ENCODE measurements around the gene NHSL2. TPM values are rescaled to one million over a fixed set of nuclear protein-coding genes. Genes with fewer than 3 reads are reported as not detected.

NHSL2 gene
- total and polyA plus RNA-seq, 2 of the 13 experiments (the other 11 are each of a cell fraction or from before 2014, with no cell fraction given) = not detected

- ATAC-seq = no peak
Observed at GRCh38 chrX:71867680-71868079, 43.0 kb upstream of the NHSL2 start.

More at GRCh38 chrX:71867680-71868079, 43.0 kb upstream of the NHSL2 start:
- Histone ChIP-seq H3K36me3 (replicated peaks in 1 of 2; ENCODE audit: control insufficient read depth in 1 of 2, insufficient read depth in 2 of 2, low read length in 2 of 2) (no peaks in the 10 kb centered on the region), H3K4me1 (ENCODE audit: insufficient read depth, low read length) (no peaks in the 10 kb centered on the region), H3K27me3 (ENCODE audit: control insufficient read depth in 1 of 2, insufficient read depth in 2 of 2, low read length in 2 of 2) (peaks cover 0 to 2% of the 10 kb centered on the region in 2 experiments; a peak in 1 of 5 replicates), H3K27ac (ENCODE audit: extremely low read length, insufficient read depth, low read length) (no peak overlapping the region), H3K9ac (ENCODE audit: insufficient read depth, low read depth, low read length) (no peak overlapping the region), H2AFZ (ENCODE audit: low read length) (no peak overlapping the region), H3K4me3 (replicated peaks in 1 of 3; ENCODE audit: insufficient read depth in 1 of 3, low read depth in 2 of 3, low read length in 3 of 3) (no peak overlapping the region), H3K79me2 (ENCODE audit: insufficient read depth, low read length) (no peaks in the 10 kb centered on the region), H4K20me1 (ENCODE audit: insufficient read depth, low read length) (no peaks in the 10 kb centered on the region), H3K9me3 (ENCODE audit: low read length) (no peaks in the 10 kb centered on the region), H3K4me2 (ENCODE audit: low read depth, low read length) (no peak overlapping the region)
- FAIRE-seq = no peak
- intact Hi-C loops (cut with micrococcal nuclease; ENCODE audit: unreplicated experiment) (no loop called here), in situ Hi-C loops (cut with HindIII; ENCODE audit: extremely low pct_ligation_motif_present, low pct_unique_long_range_greater_than_20kb) (no loop called here)
- 13% methylated on average over 6 of the region's 16 CpGs for WGBS (ENCODE audit: low lambda C conversion rate)
- TF ChIP-seq ZNF12 (CRISPR knock-in tag; IDR thresholded peaks at IDR 0.05) (no peak), ZNF101 (CRISPR knock-in tag; IDR thresholded peaks at IDR 0.05; ENCODE audit: borderline replicate concordance, low read depth) (no peak), ZNF256 (CRISPR knock-in tag; conservative IDR thresholded peaks at IDR 0.05) (no peak), MXD4 (CRISPR knock-in tag; IDR thresholded peaks at IDR 0.05) (no peak), GMEB1 (CRISPR knock-in tag; IDR thresholded peaks at IDR 0.05; ENCODE audit: borderline replicate concordance) (no peak), ZNF274 (CRISPR knock-in tag; IDR thresholded peaks at IDR 0.05) (no peak), PBX2 (CRISPR knock-in tag; IDR thresholded peaks at IDR 0.05) (no peak), MBD4 (IDR thresholded peaks at IDR 0.05; ENCODE audit: borderline replicate concordance, low read length) (no peak), MED1 (CRISPR knock-in tag; IDR thresholded peaks at IDR 0.05) (no peak), ZNF503 (CRISPR knock-in tag; IDR thresholded peaks at IDR 0.05) (no peak), ZNF230 (CRISPR knock-in tag; IDR thresholded peaks at IDR 0.05) (no peak), HNF1B (CRISPR knock-in tag; IDR thresholded peaks at IDR 0.05) (no peak), ZSCAN21 (CRISPR knock-in tag; IDR thresholded peaks at IDR 0.05; ENCODE audit: borderline replicate concordance) (no peak), NR2F2 (IDR thresholded peaks at IDR 0.05; ENCODE audit: borderline replicate concordance, low read depth) (no peak), GABPA (IDR thresholded peaks at IDR 0.05; ENCODE audit: low read depth, low read length) (no peak), GABPA (CRISPR knock-in tag; IDR thresholded peaks at IDR 0.05; ENCODE audit: low read depth) (no peak), KAT8 (CRISPR knock-in tag; IDR thresholded peaks at IDR 0.05) (no peak), MED8 (CRISPR knock-in tag; IDR thresholded peaks at IDR 0.05; ENCODE audit: insufficient replicate concordance) (no peak), GLMP (CRISPR knock-in tag; IDR thresholded peaks at IDR 0.05; ENCODE audit: borderline replicate concordance) (no peak), ZNF292 (CRISPR knock-in tag; IDR thresholded peaks at IDR 0.05; ENCODE audit: borderline replicate concordance, low read depth) (no peak)
- DNase-seq (ENCODE audit: low spot score) = no peak
- no TSS peak for BruUV-seq (replicated peaks)
- ChIA-PET POLR2A (no interaction called here), CTCF (ENCODE audit: low intra/inter-chr PET ratio, low total read pairs) (no interaction called here)

Data from HepG2 (cell line).